Muscle of arm (tissue), 12 donors: ENCODE results near the gene CUTC. TPM values are rescaled to one million over a fixed set of nuclear protein-coding genes. Genes with fewer than 3 reads are reported as not detected.
"Not testable (repeated sequence)": the region's sequence is repeated elsewhere in the genome, so short reads cannot be mapped to it uniquely, and the experiment has no call there.

Experiments used
- DNase-seq: peaks from one replicate; pipeline ENCODE4 v3.0.0-alpha.2; 2013
- polyA plus RNA-seq, 12 donors: library from polyadenylated mRNA; unstranded; fragments of 120-200 nt; gene quantifications; one replicate each; pipeline ENCODE4 v1.2.1, GENCODE V29; 2013; ENCODE audit not compliant: insufficient read length in 12 of 12

CUTC gene
- polyA plus RNA-seq, 12 donors, result 15.5 to 24.5 (median 21.5) TPM; not detected in 1

- no peak for DNase-seq
Measured at GRCh38 chr10:99740933-99741559, 9.0 kb downstream of the CUTC start.

GRCh38 chr10:99742254-99742653 lies 10.2 kb downstream of the CUTC start:
- DNase-seq, result no peak

GRCh38 chr10:99742701-99743100 lies 10.7 kb downstream of the CUTC start:
- DNase-seq, result no peak

GRCh38 chr10:99743841-99744240 lies 11.8 kb downstream of the CUTC start:
- no peak for DNase-seq

GRCh38 chr10:99746166-99746565 lies 14.1 kb downstream of the CUTC start:
- not testable (repeated sequence) for DNase-seq

- no peak for DNase-seq
Measured at GRCh38 chr10:99748823-99749451, 16.9 kb downstream of the CUTC start.

GRCh38 chr10:99750641-99751040 lies 18.6 kb downstream of the CUTC start:
- DNase-seq, result no peak

GRCh38 chr10:99754670-99755069 lies 22.6 kb downstream of the CUTC start:
- no peak for DNase-seq

- no peak for DNase-seq
Measured at GRCh38 chr10:99756159-99756558, 24.1 kb downstream of the CUTC start.

- DNase-seq, result no peak
Measured at GRCh38 chr10:99758211-99758891, 26.3 kb downstream of the CUTC start.

GRCh38 chr10:99760321-99760720 lies 28.3 kb downstream of the CUTC start:
- no peak for DNase-seq

GRCh38 chr10:99761365-99761764 lies 29.3 kb downstream of the CUTC start:
- no peak for DNase-seq

GRCh38 chr10:99765672-99766301 lies 33.8 kb downstream of the CUTC start:
- DNase-seq, result no peak

GRCh38 chr10:99766302-99766681 lies 34.3 kb downstream of the CUTC start:
- DNase-seq, result no peak

GRCh38 chr10:99767901-99768300 lies 35.9 kb downstream of the CUTC start:
- no peak for DNase-seq

GRCh38 chr10:99768556-99768955 lies 36.5 kb downstream of the CUTC start:
- no peak for DNase-seq

- DNase-seq, result no peak
Measured at GRCh38 chr10:99769706-99770105, 37.7 kb downstream of the CUTC start.

- DNase-seq, result no peak
Measured at GRCh38 chr10:99770408-99771045, 38.5 kb downstream of the CUTC start.

- DNase-seq, result no peak
Measured at GRCh38 chr10:99775850-99776249, 43.8 kb downstream of the CUTC start.

GRCh38 chr10:99777918-99778714 lies 46.1 kb downstream of the CUTC start:
- no peak for DNase-seq

GRCh38 chr10:99779335-99779734 lies 47.3 kb downstream of the CUTC start:
- no peak for DNase-seq
